ENCODE data around the gene MSMB. TPM values are rescaled to one million over a fixed set of nuclear protein-coding genes. Genes with fewer than 3 reads are reported as not detected.
"Not testable (repeated sequence)": the region's sequence is repeated elsewhere in the genome, so short reads cannot be mapped to it uniquely, and the experiment has no call there.

MSMB gene
- total RNA-seq, 1 donor from 2014 or later = 5.6 TPM

GRCh38 chr10:46091828-46092523, 45.9 kb upstream of the MSMB start:
- no peak for TF ChIP-seq CTCF (conservative IDR thresholded peaks at IDR 0.05)
- no peaks in the 10 kb centered on the region for H3K9me3 Mint-ChIP-seq
- no peak overlapping the region for H3K4me3 Mint-ChIP-seq
- no peaks in the 10 kb centered on the region for H3K36me3 Mint-ChIP-seq
- no peak overlapping the region for H3K27ac Mint-ChIP-seq
- H3K4me1 Mint-ChIP-seq (ENCODE audit: unreplicated experiment) = peaks cover 13% of the 10 kb centered on the region
- DNase-seq (ENCODE audit: extremely low spot score, unreplicated experiment) = no peak
- H3K27me3 Mint-ChIP-seq = no peaks in the 10 kb centered on the region

GRCh38 chr10:46091080-46091827, 45.2 kb upstream of the MSMB start:
- Mint-ChIP-seq H3K9me3 (no peaks in the 10 kb centered on the region), H3K4me1 (ENCODE audit: unreplicated experiment) (peaks cover 6% of the 10 kb centered on the region), H3K27me3 (no peaks in the 10 kb centered on the region), H3K27ac (no peak overlapping the region), H3K36me3 (no peaks in the 10 kb centered on the region), H3K4me3 (no peak overlapping the region)
- TF ChIP-seq CTCF (conservative IDR thresholded peaks at IDR 0.05) = no peak
- no peak for DNase-seq (ENCODE audit: extremely low spot score, unreplicated experiment)

- TF ChIP-seq CTCF (conservative IDR thresholded peaks at IDR 0.05) = no peak
- Mint-ChIP-seq H3K36me3 (no peaks in the 10 kb centered on the region), H3K4me1 (ENCODE audit: unreplicated experiment) (peaks cover 5% of the 10 kb centered on the region)
Measured at GRCh38 chr10:46090258-46090812, 44.3 kb upstream of the MSMB start.

DNA sequence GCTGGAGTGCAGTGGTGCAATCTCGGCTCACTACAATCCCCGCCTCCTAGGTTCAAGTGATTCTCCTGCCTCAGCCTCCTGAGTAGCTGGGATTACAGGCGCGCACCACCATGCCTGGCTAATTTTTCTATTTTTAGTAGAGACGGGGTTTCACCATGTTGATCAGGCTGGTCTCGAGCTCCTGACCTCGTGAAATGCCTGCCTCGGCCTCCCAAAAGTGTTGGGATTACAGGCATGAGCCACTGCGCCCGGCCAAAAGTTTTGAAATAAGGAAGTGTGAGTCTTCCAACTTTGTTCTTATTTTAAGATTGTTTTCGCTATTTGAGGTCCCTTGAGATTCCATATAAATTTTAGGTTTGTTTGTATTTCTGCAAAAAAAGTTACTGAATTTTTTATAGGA, 41.3 kb upstream of the MSMB start:
- not testable (repeated sequence) for H3K4me3 Mint-ChIP-seq; H3K36me3 Mint-ChIP-seq; H3K27ac Mint-ChIP-seq; DNase-seq (ENCODE audit: extremely low spot score, unreplicated experiment); H3K4me1 Mint-ChIP-seq (ENCODE audit: unreplicated experiment); H3K9me3 Mint-ChIP-seq; H3K27me3 Mint-ChIP-seq

More at GRCh38 chr10:46090258-46090812, 44.3 kb upstream of the MSMB start:
- H3K27ac Mint-ChIP-seq = no peak overlapping the region
- H3K9me3 Mint-ChIP-seq = no peaks in the 10 kb centered on the region
- H3K4me3 Mint-ChIP-seq = no peak overlapping the region
- H3K27me3 Mint-ChIP-seq = no peaks in the 10 kb centered on the region
- DNase-seq (ENCODE audit: extremely low spot score, unreplicated experiment) = no peak

GRCh38 chr10:46084321-46085165, 38.5 kb upstream of the MSMB start:
- H3K27ac Mint-ChIP-seq = no peak overlapping the region
- H3K9me3 Mint-ChIP-seq = no peaks in the 10 kb centered on the region

More at GRCh38 chr10:46084321-46085165, 38.5 kb upstream of the MSMB start:
- Mint-ChIP-seq H3K4me3 (no peak overlapping the region), H3K4me1 (ENCODE audit: unreplicated experiment) (no peaks in the 10 kb centered on the region), H3K27me3 (no peaks in the 10 kb centered on the region), H3K36me3 (no peaks in the 10 kb centered on the region)
- TF ChIP-seq CTCF (conservative IDR thresholded peaks at IDR 0.05) = no peak
- no peak for DNase-seq (ENCODE audit: extremely low spot score, unreplicated experiment)

Measured in type B pancreatic cell (in vitro differentiated cells).